Caki2 (cell line): Measurements from ENCODE around the gene MAZ. TPM values are rescaled to one million over a fixed set of nuclear protein-coding genes. Genes with fewer than 3 reads are reported as not detected.

ENCODE experiments used
- DNase-seq: peaks from one replicate; pipeline ENCODE4 v3.0.0-alpha.2; 2015; ENCODE audit warnings: low read depth
- in situ Hi-C: cut with HindIII; loops from 2 replicates; pipeline ENCODE4 v1.10.0; 2016; ENCODE audit warnings: low sequenced_read_pairs, low pct_unique_long_range_greater_than_20kb, mixed read lengths
- total RNA-seq: library from RNA; depleted of rRNA; stranded (reverse); fragments of >200 nt; shearing (Covaris generic); gene quantifications from 2 replicates; pipeline ENCODE4 v1.2.3, GENCODE V29; 2014; ENCODE audit warnings: low replicate concordance

Gene MAZ
- total RNA-seq, 1 experiment from 2014 or later = 403 TPM

- DNase-seq = no peak
- in situ Hi-C loops = no loop called here
Observed at GRCh38 chr16:29841631-29842030, 35.3 kb downstream of the MAZ start.

GRCh38 chr16:29842732-29843346 is 36.5 kb downstream of the MAZ start:
- no peak for DNase-seq
- in situ Hi-C loops = no loop called here

DNA sequence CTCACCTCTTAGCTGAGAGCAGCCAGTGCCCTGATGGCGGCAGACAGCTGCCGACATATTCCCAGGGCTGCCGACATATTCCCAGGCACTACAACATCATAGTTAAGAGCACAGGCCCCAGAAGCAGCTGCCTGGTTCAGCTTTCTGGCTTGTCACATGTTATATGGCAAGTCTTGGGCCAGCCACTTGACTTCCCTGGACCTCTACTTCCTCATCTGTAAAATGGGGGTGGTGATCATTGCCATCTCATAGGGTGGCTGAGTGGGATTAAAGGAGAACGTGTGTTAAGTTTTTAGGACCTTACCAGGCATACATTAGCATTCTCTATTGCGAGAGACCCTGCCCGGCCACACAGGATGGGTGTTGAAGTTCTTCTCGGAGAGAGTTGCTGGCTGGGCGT is 37.6 kb downstream of the MAZ start:
- in situ Hi-C loops = no loop called here

DNA sequence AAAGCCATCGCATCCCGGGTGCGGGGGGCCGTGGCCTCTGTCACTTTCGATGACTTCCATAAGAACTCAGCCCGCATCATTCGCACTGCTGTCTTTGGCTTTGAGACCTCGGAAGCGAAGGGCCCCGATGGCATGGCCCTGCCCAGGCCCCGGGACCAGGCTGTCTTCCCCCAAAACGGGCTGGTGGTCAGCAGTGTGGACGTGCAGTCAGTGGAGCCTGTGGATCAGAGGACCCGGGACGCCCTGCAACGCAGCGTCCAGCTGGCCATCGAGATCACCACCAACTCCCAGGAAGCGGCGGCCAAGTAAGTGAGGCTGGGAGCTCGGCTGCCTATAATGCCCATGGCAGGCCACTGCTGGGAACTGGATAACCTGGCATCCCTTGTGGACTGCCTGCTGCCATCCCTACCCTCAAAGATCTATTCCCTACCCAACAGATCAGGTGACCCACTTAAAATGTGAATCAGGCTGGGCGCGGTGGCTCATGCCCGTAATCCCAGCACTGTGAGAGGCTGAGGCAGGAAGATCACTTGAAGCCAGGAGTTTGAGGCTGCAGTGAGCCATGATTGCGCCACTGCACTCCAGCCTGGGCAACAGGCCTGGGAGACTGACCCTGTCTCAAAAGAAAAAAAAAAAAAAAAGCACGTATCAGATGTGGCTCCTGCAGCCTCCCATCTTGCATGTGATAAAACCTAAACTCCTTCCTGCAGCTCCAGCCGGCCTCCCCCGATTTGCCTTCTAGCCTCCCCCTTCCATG is 38.4 kb downstream of the MAZ start:
- DNase-seq = no peak
- in situ Hi-C loops = no loop called here

More for the DNA sequence above, 37.6 kb downstream of the MAZ start:
- DNase-seq = no peak

DNA sequence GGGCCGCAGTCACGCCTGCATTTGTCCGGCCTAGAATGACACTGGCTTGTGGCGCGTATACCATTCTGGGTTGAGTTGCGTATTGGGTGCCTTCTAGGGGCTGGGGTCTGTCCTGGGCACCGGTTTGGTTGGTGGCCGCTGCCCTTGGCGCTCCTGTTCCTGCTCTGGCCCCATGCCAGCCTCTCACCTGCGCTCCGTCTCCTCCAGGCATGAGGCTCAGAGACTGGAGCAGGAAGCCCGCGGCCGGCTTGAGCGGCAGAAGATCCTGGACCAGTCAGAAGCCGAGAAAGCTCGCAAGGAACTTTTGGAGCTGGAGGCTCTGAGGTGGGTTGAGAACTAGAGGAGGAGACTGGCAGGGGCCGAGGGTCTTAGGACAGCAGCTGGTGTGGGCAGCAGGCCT is 39.3 kb downstream of the MAZ start:
- in situ Hi-C loops = no loop called here
- DNase-seq = no peak

GRCh38 chr16:29848420-29849297 is 42.3 kb downstream of the MAZ start:
- in situ Hi-C loops = no loop called here
- peak; percentile 46 for DNase-seq

DNA sequence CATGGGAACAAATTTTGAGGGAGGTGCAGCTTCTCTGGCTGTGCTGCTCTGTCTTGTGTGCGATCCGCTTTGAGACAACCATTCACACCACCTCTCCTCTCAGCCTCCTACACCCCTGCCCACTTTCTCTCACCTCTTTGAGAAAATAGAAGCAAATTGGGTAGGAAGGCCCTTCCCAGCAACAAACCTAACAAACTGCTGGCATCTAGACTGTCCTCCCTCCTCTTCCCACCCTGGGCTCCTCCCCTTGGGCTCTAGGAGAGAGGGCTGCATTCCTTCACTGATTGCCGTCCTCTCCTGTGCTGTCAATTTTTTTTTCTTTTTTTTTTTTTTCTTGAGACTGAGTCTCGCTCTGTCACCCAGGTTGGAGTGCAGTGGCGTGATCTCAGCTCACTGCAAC is 43.2 kb downstream of the MAZ start:
- in situ Hi-C loops = no loop called here
- peak; percentile 72 for DNase-seq

- in situ Hi-C loops = no loop called here
- no peak for DNase-seq
Observed at GRCh38 chr16:29850998-29851397, 44.7 kb downstream of the MAZ start.

- in situ Hi-C loops = no loop called here
- DNase-seq = no peak
Observed at GRCh38 chr16:29852654-29853053, 46.3 kb downstream of the MAZ start.

DNA sequence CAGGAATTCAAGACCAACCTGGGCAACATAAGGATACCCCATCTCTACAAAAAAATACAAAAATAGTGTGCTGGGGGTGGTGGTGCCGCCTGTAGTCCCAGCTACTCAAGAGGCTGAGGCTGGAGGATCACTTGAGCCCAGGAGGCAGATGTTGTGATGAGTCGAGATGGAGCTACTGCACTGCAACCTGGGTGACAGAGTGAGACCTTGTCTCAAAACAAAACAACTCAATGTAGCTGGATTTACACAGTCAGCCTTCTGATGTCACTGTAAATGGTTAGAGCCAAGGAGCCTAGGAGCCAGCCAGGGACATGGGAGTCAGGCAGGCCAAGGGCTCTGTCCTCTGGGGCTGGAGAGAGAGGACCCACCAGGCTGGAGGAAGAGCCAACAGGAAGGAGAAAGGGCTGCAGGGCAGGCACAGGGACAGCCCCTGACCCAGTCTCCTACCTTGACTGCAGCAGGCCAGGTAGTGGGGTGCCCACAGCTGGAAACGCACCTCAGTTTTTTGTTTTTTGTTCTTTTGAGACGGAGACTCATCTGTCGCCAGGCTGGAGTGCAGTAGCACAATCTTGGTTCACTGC is 48.3 kb downstream of the MAZ start:
- in situ Hi-C loops = no loop called here
- no peak for DNase-seq

- in situ Hi-C loops = no loop called here
- DNase-seq = no peak
Observed at GRCh38 chr16:29857133-29857760, 50.9 kb downstream of the MAZ start.

GRCh38 chr16:29858149-29858849 is 52.0 kb downstream of the MAZ start:
- no peak for DNase-seq
- in situ Hi-C loops = no loop called here

GRCh38 chr16:29858974-29859373 is 52.6 kb downstream of the MAZ start:
- DNase-seq = no peak
- in situ Hi-C loops = no loop called here

- no peak for DNase-seq
Observed at GRCh38 chr16:29860218-29860617, 53.9 kb downstream of the MAZ start.

More at GRCh38 chr16:29860218-29860617, 53.9 kb downstream of the MAZ start:
- in situ Hi-C loops = no loop called here
